Measurements from ENCODE around the gene RPUSD1.

RPUSD1 gene

DNA sequence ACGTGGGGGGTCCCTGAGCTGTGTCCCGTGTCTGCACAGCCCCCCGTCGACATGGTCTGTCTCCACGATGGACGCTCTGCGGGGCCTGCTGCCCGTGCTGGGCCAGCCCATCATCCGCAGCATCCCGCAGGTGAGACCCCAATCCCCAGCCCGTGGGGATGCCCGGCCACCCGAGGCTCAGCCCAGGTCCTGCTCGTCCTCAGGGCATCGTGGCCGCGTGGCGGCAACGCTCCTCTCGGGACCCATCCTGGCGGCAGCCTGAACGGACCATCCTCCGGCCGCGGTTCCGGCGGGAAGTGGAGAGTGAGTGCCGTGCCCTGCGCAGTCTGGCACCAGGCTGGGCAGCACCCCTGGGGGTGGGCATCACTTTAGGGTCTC, 22.7 kb downstream of the RPUSD1 start:
- no peak for DNase-seq (ENCODE audit: low read depth)
- no peak overlapping the region for H3K4me3 ChIP-seq (ENCODE audit: low read length)
- TF ChIP-seq, protein P1, sequence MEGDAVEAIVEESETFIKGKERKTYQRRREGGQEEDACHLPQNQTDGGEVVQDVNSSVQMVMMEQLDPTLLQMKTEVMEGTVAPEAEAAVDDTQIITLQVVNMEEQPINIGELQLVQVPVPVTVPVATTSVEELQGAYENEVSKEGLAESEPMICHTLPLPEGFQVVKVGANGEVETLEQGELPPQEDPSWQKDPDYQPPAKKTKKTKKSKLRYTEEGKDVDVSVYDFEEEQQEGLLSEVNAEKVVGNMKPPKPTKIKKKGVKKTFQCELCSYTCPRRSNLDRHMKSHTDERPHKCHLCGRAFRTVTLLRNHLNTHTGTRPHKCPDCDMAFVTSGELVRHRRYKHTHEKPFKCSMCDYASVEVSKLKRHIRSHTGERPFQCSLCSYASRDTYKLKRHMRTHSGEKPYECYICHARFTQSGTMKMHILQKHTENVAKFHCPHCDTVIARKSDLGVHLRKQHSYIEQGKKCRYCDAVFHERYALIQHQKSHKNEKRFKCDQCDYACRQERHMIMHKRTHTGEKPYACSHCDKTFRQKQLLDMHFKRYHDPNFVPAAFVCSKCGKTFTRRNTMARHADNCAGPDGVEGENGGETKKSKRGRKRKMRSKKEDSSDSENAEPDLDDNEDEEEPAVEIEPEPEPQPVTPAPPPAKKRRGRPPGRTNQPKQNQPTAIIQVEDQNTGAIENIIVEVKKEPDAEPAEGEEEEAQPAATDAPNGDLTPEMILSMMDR (conservative IDR thresholded peaks at IDR 0.05; ENCODE audit: low read length): no peak

DNA sequence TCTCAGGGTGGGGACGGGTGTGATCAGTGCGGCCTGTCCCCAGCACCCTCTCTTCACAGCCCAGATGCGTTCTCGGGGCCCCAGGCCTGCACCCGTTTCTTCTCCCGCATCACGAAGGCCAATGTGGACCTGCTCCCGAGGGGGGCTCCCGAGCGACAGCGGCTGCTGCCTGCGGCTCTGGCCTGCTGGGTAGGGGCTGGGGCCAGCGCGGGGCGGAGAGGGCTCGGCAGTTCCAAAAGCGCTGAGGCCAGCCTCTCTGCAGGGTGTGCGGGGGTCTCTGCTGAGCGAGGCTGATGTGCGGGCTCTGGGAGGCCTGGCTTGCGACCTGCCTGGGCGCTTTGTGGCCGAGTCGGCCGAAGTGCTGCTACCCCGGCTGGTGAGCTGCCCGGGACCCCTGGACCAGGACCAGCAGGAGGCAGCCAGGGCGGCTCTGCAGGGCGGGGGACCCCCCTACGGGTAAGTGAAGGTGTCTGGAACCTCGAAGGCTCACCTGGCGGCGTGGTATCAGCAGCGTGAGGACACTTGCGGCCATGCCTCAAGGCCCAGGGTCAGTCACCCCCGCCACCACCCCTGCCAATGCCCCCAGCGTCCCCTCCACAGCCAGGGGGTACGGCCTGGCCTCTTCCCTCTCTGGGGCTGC, 23.2 kb downstream of the RPUSD1 start:
- TF ChIP-seq, protein P1 (conservative IDR thresholded peaks at IDR 0.05; ENCODE audit: low read length): no peak
- no peak for DNase-seq (ENCODE audit: low read depth)

DNA sequence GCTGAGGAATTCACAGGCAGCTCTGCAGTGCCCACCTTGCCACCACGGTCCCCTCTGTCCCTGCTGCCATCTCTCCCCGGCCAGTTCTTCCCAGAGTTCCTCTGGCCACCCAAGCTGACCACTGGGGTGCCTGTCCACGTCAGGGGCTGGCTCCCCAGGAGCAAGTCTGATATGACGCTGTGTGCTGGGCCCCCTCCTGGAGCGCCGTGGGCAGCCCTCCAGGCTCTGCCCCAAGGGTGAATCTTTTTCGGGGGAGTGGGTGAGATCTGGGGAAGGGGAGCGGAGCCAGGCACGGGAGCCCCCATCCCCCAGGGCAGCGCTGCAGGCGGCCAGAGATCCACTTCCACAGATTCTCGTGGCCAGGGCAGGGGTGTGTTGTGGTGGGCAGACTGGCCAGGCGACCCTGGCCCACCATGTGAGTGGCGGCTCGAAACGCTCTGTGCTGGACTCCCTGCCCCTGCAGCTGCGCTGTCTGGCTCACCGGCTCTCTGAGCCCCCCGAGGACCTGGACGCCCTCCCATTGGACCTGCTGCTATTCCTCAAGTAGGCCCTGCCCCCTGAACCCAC, 23.9 kb downstream of the RPUSD1 start:
- TF ChIP-seq, protein P1 (conservative IDR thresholded peaks at IDR 0.05; ENCODE audit: low read length): no peak
- DNase-seq (ENCODE audit: low read depth): no peak
- no peak overlapping the region for H3K4me3 ChIP-seq (ENCODE audit: low read length)

More for the DNA sequence above, 23.2 kb downstream of the RPUSD1 start:
- no peak overlapping the region for H3K4me3 ChIP-seq (ENCODE audit: low read length)

DNA sequence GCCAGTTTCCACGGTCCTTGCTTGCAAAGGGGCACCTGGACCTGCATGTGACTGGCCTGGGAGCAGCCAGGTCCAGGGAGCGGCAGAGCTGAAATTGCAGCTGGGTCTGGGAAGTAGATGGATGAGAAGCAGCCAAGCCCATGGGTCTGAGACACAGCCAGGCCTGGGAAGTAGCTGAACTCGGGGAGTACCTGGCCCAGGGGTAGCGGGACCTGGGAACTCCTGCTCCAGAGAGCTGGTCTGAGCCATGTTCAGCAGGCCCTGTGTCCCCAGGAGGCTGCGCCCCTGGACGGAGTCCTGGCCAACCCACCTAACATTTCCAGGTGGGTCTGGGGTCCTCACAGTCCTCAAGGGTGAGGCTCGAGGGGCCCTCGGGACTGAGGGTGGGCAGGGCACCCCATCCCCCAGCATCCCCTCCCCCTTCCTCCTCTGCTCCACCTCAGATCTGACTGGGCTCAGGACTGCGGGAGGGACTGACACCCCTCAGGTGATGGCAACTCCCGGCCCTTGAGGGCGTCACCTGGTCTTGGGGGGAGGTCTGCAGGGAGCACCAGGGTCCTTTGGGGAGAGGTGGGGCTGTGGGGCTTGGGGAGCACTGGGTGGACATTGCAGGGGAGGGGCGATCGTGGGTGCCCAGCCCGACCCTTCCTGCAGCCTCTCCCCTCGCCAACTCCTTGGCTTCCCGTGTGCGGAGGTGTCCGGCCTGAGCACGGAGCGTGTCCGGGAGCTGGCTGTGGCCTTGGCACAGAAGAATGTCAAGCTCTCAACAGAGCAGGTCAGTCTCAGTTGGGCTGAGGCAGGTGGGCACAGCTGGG, 24.6 kb downstream of the RPUSD1 start:
- TF ChIP-seq, protein P1 (conservative IDR thresholded peaks at IDR 0.05; ENCODE audit: low read length): no peak
- H3K4me3 ChIP-seq (ENCODE audit: low read length): no peak overlapping the region
- no peak for DNase-seq (ENCODE audit: low read depth)

DNA sequence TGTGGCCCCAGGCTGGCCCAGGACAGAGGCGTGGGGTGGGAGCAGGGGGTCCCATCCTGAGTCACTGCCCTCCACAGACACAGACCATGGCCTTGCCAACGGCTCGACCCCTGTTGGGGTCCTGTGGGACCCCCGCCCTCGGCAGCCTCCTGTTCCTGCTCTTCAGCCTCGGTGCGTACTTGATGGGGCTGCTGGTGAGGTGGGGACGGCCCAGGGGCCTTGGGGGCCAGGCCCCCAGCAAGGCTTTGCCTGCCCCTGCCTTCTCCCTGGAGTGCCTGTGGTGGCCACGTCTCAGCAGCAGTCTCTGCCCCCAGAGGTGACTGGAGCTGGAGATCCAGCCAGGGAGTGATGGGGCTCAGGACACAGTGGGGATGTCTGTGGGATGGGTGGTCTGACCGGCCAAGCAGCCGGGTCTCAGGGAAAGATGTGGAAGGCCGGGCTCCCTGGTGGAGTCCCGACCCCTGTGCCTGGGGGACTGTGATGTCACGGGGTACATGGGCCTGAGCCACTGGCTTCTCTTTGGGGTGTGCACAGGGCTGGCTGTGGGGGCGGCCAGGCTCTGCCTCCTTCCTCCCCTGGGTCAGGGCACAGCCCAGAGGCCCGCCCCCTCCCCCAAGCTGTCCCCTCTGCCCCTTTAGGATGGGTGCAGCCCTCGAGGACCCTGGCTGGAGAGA, 25.4 kb downstream of the RPUSD1 start:
- no peak overlapping the region for H3K4me3 ChIP-seq (ENCODE audit: low read length)
- TF ChIP-seq, protein P1 (conservative IDR thresholded peaks at IDR 0.05; ENCODE audit: low read length): no peak
- DNase-seq (ENCODE audit: low read depth): no peak

DNA sequence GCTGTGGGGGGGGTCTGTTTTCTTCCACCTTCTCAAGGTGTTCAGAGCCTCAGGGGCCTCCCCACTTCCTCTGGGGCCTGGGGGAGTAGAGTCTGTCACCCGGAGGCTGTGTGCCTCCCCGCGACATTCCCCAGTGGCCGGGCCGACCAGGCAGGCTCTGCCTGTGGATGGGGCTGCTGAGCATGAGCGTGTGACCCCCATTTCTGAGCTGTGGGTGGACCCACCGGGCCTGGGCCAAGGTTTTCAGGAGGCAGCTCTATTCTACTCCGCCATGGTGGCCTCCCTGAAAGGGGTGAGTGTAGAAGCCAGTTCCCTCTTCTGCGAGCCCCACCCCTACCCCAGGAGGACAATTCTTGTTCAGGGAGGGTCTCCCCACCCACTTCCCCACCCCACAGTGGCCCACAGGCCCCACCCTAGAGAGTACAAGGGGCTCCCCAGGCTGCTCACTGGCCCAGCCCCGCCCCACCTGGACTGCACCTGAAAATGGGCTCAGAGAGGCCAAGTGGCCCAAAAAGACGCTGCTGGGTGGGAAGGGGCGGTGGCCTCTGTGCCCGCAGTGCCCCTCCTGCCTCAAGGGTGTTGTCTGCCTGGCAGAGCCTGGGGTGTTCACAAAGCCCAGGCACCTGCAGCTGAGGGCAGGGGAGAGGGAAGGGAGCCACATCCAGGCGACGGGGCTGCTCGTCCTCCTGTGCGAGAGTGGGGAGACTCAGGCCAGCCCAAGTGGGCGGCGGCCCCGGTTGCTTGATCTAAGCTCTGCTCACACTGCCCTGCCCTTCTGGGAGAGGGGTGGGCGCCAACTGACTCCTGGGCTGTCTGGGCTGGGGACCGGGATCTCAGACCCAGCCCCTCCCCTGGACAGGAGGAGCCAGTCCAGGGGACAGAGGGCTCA, 26.3 kb downstream of the RPUSD1 start:
- no peak overlapping the region for H3K4me3 ChIP-seq (ENCODE audit: low read length)
- DNase-seq (ENCODE audit: low read depth): no peak
- TF ChIP-seq, protein P1 (conservative IDR thresholded peaks at IDR 0.05; ENCODE audit: low read length): no peak
